A172 (cell line): ENCODE measurements around the gene SUGCT. TPM values are rescaled to one million over a fixed set of nuclear protein-coding genes. Genes with fewer than 3 reads are reported as not detected.

Source experiments
- DNase-seq: peaks from one replicate; pipeline ENCODE4 v3.0.0-alpha.2; 2015; ENCODE audit warnings: low spot score
- total RNA-seq: library from RNA; depleted of rRNA; stranded (reverse); fragments of >200 nt; shearing (Covaris generic); gene quantifications from 2 replicates; pipeline ENCODE4 v1.2.3, GENCODE V29; 2014

SUGCT gene
- total RNA-seq, 1 experiment from 2014 or later: 3.3 TPM

GRCh38 chr7:40519009-40519408 is 384.2 kb downstream of the SUGCT start:
- no peak for DNase-seq

- no peak for DNase-seq
Observed at GRCh38 chr7:40520986-40521738, 386.4 kb downstream of the SUGCT start.

GRCh38 chr7:40525764-40526163 is 391.0 kb downstream of the SUGCT start:
- no peak for DNase-seq

- DNase-seq: no peak
Observed at GRCh38 chr7:40526951-40527715, 392.3 kb downstream of the SUGCT start.

- no peak for DNase-seq
Observed at GRCh38 chr7:40527723-40528122, 392.9 kb downstream of the SUGCT start.

- DNase-seq: no peak
Observed at GRCh38 chr7:40530292-40530691, 395.5 kb downstream of the SUGCT start.

- no peak for DNase-seq
Observed at GRCh38 chr7:40531956-40532355, 397.2 kb downstream of the SUGCT start.

GRCh38 chr7:40535678-40536077 is 400.9 kb downstream of the SUGCT start:
- no peak for DNase-seq

GRCh38 chr7:40536421-40536820 is 401.6 kb downstream of the SUGCT start:
- DNase-seq: no peak

GRCh38 chr7:40538281-40538680 is 403.5 kb downstream of the SUGCT start:
- DNase-seq: no peak

- DNase-seq: no peak
Observed at GRCh38 chr7:40541336-40541735, 406.5 kb downstream of the SUGCT start.

- no peak for DNase-seq
Observed at GRCh38 chr7:40542982-40543741, 408.4 kb downstream of the SUGCT start.

GRCh38 chr7:40544221-40544723 is 409.5 kb downstream of the SUGCT start:
- peak; percentile 10 for DNase-seq

GRCh38 chr7:40544871-40545303 is 410.1 kb downstream of the SUGCT start:
- DNase-seq: no peak

GRCh38 chr7:40545739-40546138 is 410.9 kb downstream of the SUGCT start:
- no peak for DNase-seq

- peak; percentile 12 for DNase-seq
Observed at GRCh38 chr7:40546616-40547501, 412.1 kb downstream of the SUGCT start.

- DNase-seq: no peak
Observed at GRCh38 chr7:40549372-40550039, 414.7 kb downstream of the SUGCT start.

GRCh38 chr7:40551685-40552576 is 417.1 kb downstream of the SUGCT start:
- peak; percentile 83 for DNase-seq

GRCh38 chr7:40560672-40561071 is 425.9 kb downstream of the SUGCT start:
- DNase-seq: no peak

GRCh38 chr7:40566879-40567278 is 432.1 kb downstream of the SUGCT start:
- no peak for DNase-seq
